Measurements from ENCODE around the gene DCAF15. TPM values are rescaled to one million over a fixed set of nuclear protein-coding genes. Genes with fewer than 3 reads are reported as not detected.
A peak's percentile ranks its signal among the peaks of the same experiment; 100 is the strongest.

DCAF15 gene
- total RNA-seq, 4 donors from 2014 or later: 15.8 to 64.4 (median 31.4) TPM

DNA sequence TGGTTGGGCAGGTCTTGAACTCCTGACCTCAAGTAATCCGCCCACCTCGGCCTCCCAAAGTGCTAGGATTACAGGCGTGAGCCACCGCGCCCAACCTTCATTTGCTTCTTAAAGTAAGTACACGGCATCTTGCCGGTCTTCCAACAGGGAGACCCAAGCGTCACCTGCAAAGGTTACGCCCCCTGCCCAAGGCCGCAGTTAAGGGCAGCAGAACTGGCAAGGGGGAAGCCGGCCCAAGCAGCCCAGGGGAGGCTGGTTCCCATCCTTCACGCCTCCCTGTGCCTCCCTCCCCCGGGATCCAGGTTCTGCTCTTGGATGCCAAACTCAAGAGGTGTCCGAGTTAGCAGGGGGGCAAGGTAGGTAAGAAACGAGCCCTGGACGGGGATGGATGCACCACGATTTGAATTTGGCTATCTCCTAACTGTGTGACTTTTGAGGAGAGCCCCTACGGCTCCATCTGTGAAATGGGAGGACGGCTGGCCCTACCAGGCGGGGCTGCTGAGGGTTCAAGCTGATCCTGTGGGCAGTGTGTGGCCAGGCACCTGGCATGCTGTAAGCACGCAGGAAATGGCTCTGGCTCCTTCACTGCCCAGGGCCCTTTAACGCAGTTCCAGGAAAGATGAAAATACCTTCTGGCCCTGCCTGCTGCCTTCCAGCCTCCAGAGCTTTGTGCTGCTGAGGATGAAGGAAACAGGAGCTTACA is 44.8 kb downstream of the DCAF15 start:
- no peaks in the 10 kb centered on the region for H3K27me3 ChIP-seq
- H3K36me3 ChIP-seq: peaks cover 0 to 26% (median 0%) of the 10 kb centered on the region in 3 donors
- peak in 1 of 3 donors; percentile 12 for DNase-seq
- H3K9me3 ChIP-seq: no peaks in the 10 kb centered on the region
- H3K4me3 ChIP-seq: no peak overlapping the region
- no peak overlapping the region for H3K27ac ChIP-seq
- TF ChIP-seq, protein P1, sequence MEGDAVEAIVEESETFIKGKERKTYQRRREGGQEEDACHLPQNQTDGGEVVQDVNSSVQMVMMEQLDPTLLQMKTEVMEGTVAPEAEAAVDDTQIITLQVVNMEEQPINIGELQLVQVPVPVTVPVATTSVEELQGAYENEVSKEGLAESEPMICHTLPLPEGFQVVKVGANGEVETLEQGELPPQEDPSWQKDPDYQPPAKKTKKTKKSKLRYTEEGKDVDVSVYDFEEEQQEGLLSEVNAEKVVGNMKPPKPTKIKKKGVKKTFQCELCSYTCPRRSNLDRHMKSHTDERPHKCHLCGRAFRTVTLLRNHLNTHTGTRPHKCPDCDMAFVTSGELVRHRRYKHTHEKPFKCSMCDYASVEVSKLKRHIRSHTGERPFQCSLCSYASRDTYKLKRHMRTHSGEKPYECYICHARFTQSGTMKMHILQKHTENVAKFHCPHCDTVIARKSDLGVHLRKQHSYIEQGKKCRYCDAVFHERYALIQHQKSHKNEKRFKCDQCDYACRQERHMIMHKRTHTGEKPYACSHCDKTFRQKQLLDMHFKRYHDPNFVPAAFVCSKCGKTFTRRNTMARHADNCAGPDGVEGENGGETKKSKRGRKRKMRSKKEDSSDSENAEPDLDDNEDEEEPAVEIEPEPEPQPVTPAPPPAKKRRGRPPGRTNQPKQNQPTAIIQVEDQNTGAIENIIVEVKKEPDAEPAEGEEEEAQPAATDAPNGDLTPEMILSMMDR (IDR thresholded peaks at IDR 0.05): no peak
- TF ChIP-seq POLR2A (IDR thresholded peaks at IDR 0.05): no peak
- H3K4me1 ChIP-seq: peaks cover 0 to 9% (median 4%) of the 10 kb centered on the region in 4 donors

DNA sequence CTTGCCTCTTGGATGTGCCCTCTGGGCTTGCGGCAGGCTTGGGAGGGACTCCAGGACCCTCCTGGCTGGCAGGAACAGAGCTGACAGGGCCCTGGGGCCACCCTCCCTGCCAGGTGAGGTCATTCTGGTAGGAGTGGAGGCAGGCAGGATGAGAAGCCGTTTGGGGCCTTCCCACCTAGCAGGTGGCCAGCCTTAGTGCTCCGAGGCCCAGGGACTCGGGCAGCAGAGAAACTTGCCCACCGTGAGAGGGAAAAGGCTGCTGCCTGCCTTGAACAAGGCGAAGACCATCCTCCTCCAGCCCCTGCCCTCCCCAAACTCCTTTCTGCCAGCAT is 45.3 kb downstream of the DCAF15 start:
- no peak for DNase-seq
- H3K4me1 ChIP-seq: peaks cover 0 to 11% (median 5%) of the 10 kb centered on the region in 4 donors
- H3K4me3 ChIP-seq: no peak overlapping the region
- no peak for TF ChIP-seq POLR2A (IDR thresholded peaks at IDR 0.05)
- TF ChIP-seq, protein P1 (IDR thresholded peaks at IDR 0.05): no peak
- H3K36me3 ChIP-seq: peaks cover 0 to 21% (median 0%) of the 10 kb centered on the region in 3 donors
- H3K27me3 ChIP-seq: no peaks in the 10 kb centered on the region
- no peak overlapping the region for H3K27ac ChIP-seq
- H3K9me3 ChIP-seq: no peaks in the 10 kb centered on the region

DNA sequence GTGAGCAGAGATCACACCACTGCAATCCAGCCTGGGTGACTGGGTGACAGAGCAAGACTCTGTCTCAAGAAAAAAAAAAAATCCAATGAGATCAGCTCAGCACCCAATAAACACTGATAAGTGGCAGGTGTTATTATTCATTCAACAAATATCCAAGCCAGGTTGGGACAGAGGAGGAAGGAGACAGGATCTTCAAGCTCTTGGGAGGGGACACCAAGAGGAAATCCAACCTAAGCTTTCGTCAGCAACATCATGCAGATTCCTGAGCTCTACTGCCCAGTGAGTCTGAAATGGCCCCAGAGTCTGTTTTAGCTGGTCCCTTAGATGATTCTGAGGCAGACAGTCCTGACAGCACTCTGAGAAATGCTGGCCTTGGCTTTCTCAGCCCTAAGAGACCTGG is 46.1 kb downstream of the DCAF15 start:
- Histone ChIP-seq H3K36me3 (peaks cover 0 to 13% (median 0%) of the 10 kb centered on the region in 3 donors), H3K4me1 (peaks cover 0 to 19% (median 13%) of the 10 kb centered on the region in 4 donors), H3K4me3 (no peak overlapping the region), H3K27ac (no peak overlapping the region), H3K9me3 (no peaks in the 10 kb centered on the region), H3K27me3 (no peaks in the 10 kb centered on the region)
- no peak for TF ChIP-seq POLR2A (IDR thresholded peaks at IDR 0.05)
- TF ChIP-seq, protein P1 (IDR thresholded peaks at IDR 0.05): no peak
- DNase-seq: no peak

DNA sequence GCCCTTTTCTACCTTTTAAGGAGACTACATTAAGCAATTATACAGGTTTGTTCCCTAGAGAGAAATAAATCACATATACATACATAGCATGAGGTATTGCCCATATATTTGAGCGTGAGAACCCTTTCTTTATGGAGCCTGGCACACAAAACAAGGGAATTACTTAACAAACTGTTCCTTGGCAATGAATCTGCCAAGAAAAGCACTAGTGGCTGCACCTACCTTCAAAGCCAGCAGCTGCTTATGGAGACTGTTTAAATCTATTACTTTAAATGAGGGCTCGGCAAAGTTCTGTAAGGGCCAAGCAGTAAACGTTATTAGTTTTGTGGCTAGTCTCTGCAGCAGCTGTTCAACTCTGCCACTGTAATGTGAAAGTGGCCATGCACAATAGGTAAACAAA is 46.8 kb downstream of the DCAF15 start:
- H3K4me3 ChIP-seq: no peak overlapping the region
- no peak overlapping the region for H3K27ac ChIP-seq
- peaks cover 0 to 9% (median 0%) of the 10 kb centered on the region in 3 donors for H3K36me3 ChIP-seq
- H3K4me1 ChIP-seq: peaks cover 0 to 26% (median 17%) of the 10 kb centered on the region in 4 donors
- TF ChIP-seq, protein P1 (IDR thresholded peaks at IDR 0.05): no peak
- TF ChIP-seq POLR2A (IDR thresholded peaks at IDR 0.05): no peak
- H3K27me3 ChIP-seq: no peaks in the 10 kb centered on the region
- no peaks in the 10 kb centered on the region for H3K9me3 ChIP-seq
- DNase-seq: no peak

DNA sequence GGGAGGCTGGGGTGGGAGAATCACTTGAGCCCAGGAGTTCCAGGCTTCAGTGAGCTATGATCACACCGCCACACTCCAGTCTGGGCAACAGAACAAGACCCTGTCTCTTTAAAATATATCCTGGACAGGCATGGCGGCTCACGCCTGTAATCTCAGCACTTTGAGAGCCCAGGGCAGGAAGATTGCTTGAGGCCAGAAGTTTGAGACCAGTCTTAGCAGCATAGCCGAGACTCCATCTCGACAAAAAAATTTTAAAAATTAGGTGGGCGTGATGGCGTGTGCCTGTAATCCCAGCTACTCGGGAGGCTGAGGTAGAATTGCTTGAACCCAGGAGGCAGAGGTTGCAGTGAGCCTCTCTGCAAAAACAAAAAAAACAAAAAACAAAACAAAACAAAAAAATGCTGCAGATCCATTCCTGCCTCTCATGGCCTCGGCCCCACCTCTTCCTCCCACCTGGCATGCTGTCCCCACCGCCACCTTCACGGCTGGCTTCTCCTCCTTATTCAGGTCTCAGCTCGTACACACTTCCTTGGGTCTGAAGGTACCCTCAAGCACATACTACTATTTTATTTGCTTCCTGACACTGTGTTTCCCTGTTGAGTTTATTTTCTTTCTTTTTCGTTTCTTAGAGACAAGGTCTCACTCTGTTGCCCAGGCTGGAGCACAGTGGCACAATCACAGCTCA is 48.5 kb downstream of the DCAF15 start:
- Histone ChIP-seq H3K4me3 (no peak overlapping the region), H3K4me1 (peaks cover 3 to 34% (median 27%) of the 10 kb centered on the region in 4 donors), H3K27ac (peak overlapping the region in 1 of 4 donors; percentile 98), H3K36me3 (peaks cover 0 to 9% (median 0%) of the 10 kb centered on the region in 3 donors), H3K27me3 (no peaks in the 10 kb centered on the region), H3K9me3 (no peaks in the 10 kb centered on the region)
- TF ChIP-seq, protein P1 (IDR thresholded peaks at IDR 0.05): no peak
- no peak for TF ChIP-seq POLR2A (IDR thresholded peaks at IDR 0.05)
- DNase-seq: peak in 1 of 3 donors; percentile 56
